H9 (cell line): ENCODE results near the gene HAT1. TPM values are rescaled to one million over a fixed set of nuclear protein-coding genes. Genes with fewer than 3 reads are reported as not detected.
A peak's percentile ranks its signal among the peaks of the same experiment; 100 is the strongest.

Source experiments
- DNase-seq: peaks from one replicate; pipeline ENCODE4 v3.0.0-alpha.2; 2017
- H2AFZ ChIP-seq: one replicate; pipeline ENCODE4 v1.6.1; 2013; ENCODE audit warnings: mild to moderate bottlenecking, low read length, control low read depth, moderate library complexity
- H2AK5ac ChIP-seq: 2 replicates; pipeline ENCODE4 v1.6.1; 2013; ENCODE audit warnings: low read length, control low read depth, mixed read lengths; ENCODE audit not compliant: insufficient read length
- H2BK120ac ChIP-seq: one replicate; pipeline ENCODE4 v1.6.1; 2013; ENCODE audit warnings: low read depth, mild to moderate bottlenecking, low read length, control low read depth, inconsistent platforms; ENCODE audit not compliant: poor library complexity, severe bottlenecking
- H2BK12ac ChIP-seq: 2 replicates; pipeline ENCODE4 v1.6.1; 2013; ENCODE audit warnings: low read length, control low read depth, mixed read lengths, low read depth; ENCODE audit not compliant: insufficient read length
- H2BK15ac ChIP-seq: 2 replicates; pipeline ENCODE4 v1.6.1; 2013; ENCODE audit warnings: low read depth, low read length, control low read depth
- H2BK20ac ChIP-seq: one replicate; pipeline ENCODE4 v1.6.1; 2013; ENCODE audit warnings: low read depth, mild to moderate bottlenecking, low read length, control low read depth, inconsistent platforms; ENCODE audit not compliant: poor library complexity, severe bottlenecking
- H2BK5ac ChIP-seq: 2 replicates; pipeline ENCODE4 v1.6.1; 2013; ENCODE audit warnings: low read length, control low read depth, mixed read lengths; ENCODE audit not compliant: insufficient read length
- H3K14ac ChIP-seq: 2 replicates; pipeline ENCODE4 v1.6.1; 2013; ENCODE audit warnings: low read length, control low read depth; ENCODE audit not compliant: insufficient read depth
- H3K18ac ChIP-seq: 2 replicates; pipeline ENCODE4 v1.6.1; 2013; ENCODE audit warnings: low read depth, mild to moderate bottlenecking, mixed read lengths, low read length, control low read depth; ENCODE audit not compliant: insufficient read length
- H3K23ac ChIP-seq: 2 replicates; pipeline ENCODE4 v1.6.1; 2013; ENCODE audit warnings: low read length, control low read depth, mixed read lengths, low read depth; ENCODE audit not compliant: insufficient read length
- H3K23me2 ChIP-seq: 2 replicates; pipeline ENCODE4 v1.6.1; 2013; ENCODE audit warnings: low read depth, mild to moderate bottlenecking, mixed read lengths, low read length, control low read depth; ENCODE audit not compliant: insufficient read length, poor library complexity, severe bottlenecking
- H3K27ac ChIP-seq: 2 replicates; pipeline ENCODE4 v1.5.1; 2013; ENCODE audit warnings: low read length, control low read depth, mixed read lengths, low read depth; ENCODE audit not compliant: insufficient read length
- H3K27me3 ChIP-seq: 2 replicates; pipeline ENCODE4 v1.6.1; 2013; ENCODE audit warnings: low read length, control low read depth, inconsistent platforms; ENCODE audit not compliant: insufficient read depth
- H3K4ac ChIP-seq: 2 replicates; pipeline ENCODE4 v1.6.1; 2013; ENCODE audit warnings: low read depth, mild to moderate bottlenecking, control low read depth, inconsistent platforms, low read length, moderate library complexity
- H3K4me1 ChIP-seq: 2 replicates; pipeline ENCODE4 v1.6.1; 2013; ENCODE audit warnings: low read length, control low read depth, inconsistent platforms; ENCODE audit not compliant: insufficient read depth
- H3K4me2 ChIP-seq: 2 replicates; pipeline ENCODE4 v1.6.1; 2013; ENCODE audit warnings: low read length, control low read depth, mixed read lengths; ENCODE audit not compliant: insufficient read length, insufficient read depth
- H3K56ac ChIP-seq: 2 replicates; pipeline ENCODE4 v1.6.1; 2013; ENCODE audit warnings: low read depth, mild to moderate bottlenecking, mixed read lengths, low read length, control low read depth; ENCODE audit not compliant: insufficient read length
- H3K79me1 ChIP-seq: 2 replicates; pipeline ENCODE4 v1.6.1; 2013; ENCODE audit warnings: low read depth, mild to moderate bottlenecking, moderate library complexity, low read length, control low read depth, inconsistent platforms; ENCODE audit not compliant: insufficient read depth, poor library complexity, severe bottlenecking
- H3K79me2 ChIP-seq: 2 replicates; pipeline ENCODE4 v1.6.1; 2013; ENCODE audit warnings: low read length, control low read depth, inconsistent platforms; ENCODE audit not compliant: insufficient read depth
- H3K9ac ChIP-seq: 2 replicates; pipeline ENCODE4 v1.6.1; 2013; ENCODE audit warnings: low read length, control low read depth, mixed read lengths; ENCODE audit not compliant: insufficient read length; ENCODE audit errors: extremely low read depth
- H3K9me3 ChIP-seq: one replicate; pipeline ENCODE4 v1.6.1; 2013; ENCODE audit warnings: low read depth, low read length, inconsistent platforms; ENCODE audit not compliant: control insufficient read depth
- H3T11ph ChIP-seq: one replicate; pipeline ENCODE4 v1.6.1; 2013; ENCODE audit warnings: mild to moderate bottlenecking, low read length, control low read depth, inconsistent platforms
- H4K20me1 ChIP-seq: one replicate; pipeline ENCODE4 v1.6.1; 2013; ENCODE audit not compliant: control insufficient read depth, insufficient read length, insufficient read depth
- H4K5ac ChIP-seq: 2 replicates; pipeline ENCODE4 v1.6.1; 2013; ENCODE audit warnings: low read depth, mild to moderate bottlenecking, mixed read lengths, low read length, control low read depth; ENCODE audit not compliant: insufficient read length
- H4K8ac ChIP-seq: replicated peaks from 2 replicates; pipeline ENCODE4 v1.6.1; 2013; ENCODE audit warnings: low read length, control low read depth, mixed read lengths, low read depth; ENCODE audit not compliant: insufficient read length
- H4K91ac ChIP-seq: 2 replicates; pipeline ENCODE4 v1.6.1; 2013; ENCODE audit warnings: low read depth, mild to moderate bottlenecking, moderate library complexity, mixed read lengths, low read length, control low read depth; ENCODE audit not compliant: insufficient read length
- H3K27ac Mint-ChIP-seq, 3 experiments: 2 replicates in 2 of 3; 3 replicates in 1 of 3; pipeline ENCODE4 v1.8.0; 2020 to 2021; ENCODE audit warnings: mixed read lengths in 3 of 3, mild to moderate bottlenecking in 1 of 3, moderate library complexity in 1 of 3
- H3K27me3 Mint-ChIP-seq: 2 replicates; pipeline ENCODE4 v1.8.0; 2021; ENCODE audit warnings: low read depth, mild to moderate bottlenecking, moderate library complexity, mixed read lengths
- H3K36me3 Mint-ChIP-seq, 3 experiments: 2 replicates in 2 of 3; 3 replicates in 1 of 3; pipeline ENCODE4 v1.8.0; 2020 to 2021; ENCODE audit warnings: low read depth in 3 of 3, mixed read lengths in 3 of 3; ENCODE audit not compliant: insufficient read depth in 1 of 3
- H3K4me1 Mint-ChIP-seq, 2 experiments: 2 replicates each; pipeline ENCODE4 v1.8.0; 2020; ENCODE audit warnings: mixed read lengths in 2 of 2
- H3K4me3 Mint-ChIP-seq, 2 experiments: 2 replicates in 1 of 2; 3 replicates in 1 of 2; pipeline ENCODE4 v1.8.0; 2020 to 2021; ENCODE audit warnings: mild to moderate bottlenecking in 2 of 2, mixed read lengths in 2 of 2, moderate library complexity in 1 of 2
- H3K9me3 Mint-ChIP-seq, 2 experiments: 2 replicates in 1 of 2; 3 replicates in 1 of 2; pipeline ENCODE4 v1.8.0; 2020; ENCODE audit warnings: mild to moderate bottlenecking in 2 of 2, mixed read lengths in 2 of 2, moderate library complexity in 1 of 2
- CTCF ChIP-seq: fragments of 200-600 bp; sonication (generic); conservative IDR thresholded peaks from 3 replicates; pipeline ENCODE4 v1.8.0; 2021; ENCODE audit warnings: antibody characterized with exemption, mild to moderate bottlenecking
- WGBS: extraction: QIAGEN DNeasy Blood & Tissue Kit; methylation state at CpG from one replicate; pipeline ENCODE4 v1.1.7; 2013; ENCODE audit warnings: missing lambda C conversion rate, low lambda C conversion rate, mixed read lengths; ENCODE audit not compliant: insufficient read length; ENCODE audit errors: extremely low coverage; 5-methylcytosine and 5-hydroxymethylcytosine counted together
- total RNA-seq: library from RNA; stranded (reverse); gene quantifications from 2 replicates; pipeline ENCODE4 v1.2.1, GENCODE V29; 2021

HAT1 gene
- total RNA-seq, 1 experiment from 2014 or later, result 73.0 TPM

- no CpG with 5 or more reads among the region's 73 CpGs for WGBS
- no peaks in the 10 kb centered on the region for H3K36me3 Mint-ChIP-seq
- peak within 1 kb of the TSS; percentile 98 for H3K9ac ChIP-seq
- TF ChIP-seq CTCF, result no peak; the same call in 2 of the 3 replicates
- H2AK5ac ChIP-seq, result no peak within 1 kb of the TSS
- H4K5ac ChIP-seq, result peak within 1 kb of the TSS; percentile 98
- H3K4ac ChIP-seq, result no peak within 1 kb of the TSS
- H2BK15ac ChIP-seq, result no peak within 1 kb of the TSS
- H3K4me3 Mint-ChIP-seq, result peak within 1 kb of the TSS; percentile 83 to 94
- no peak within 1 kb of the TSS for H3T11ph ChIP-seq
- H3K4me1 Mint-ChIP-seq, result peaks cover 16% of the 10 kb centered on the region in 2 experiments
- peak within 1 kb of the TSS; percentile 14 for H3K56ac ChIP-seq
- no peaks in the 10 kb centered on the region for H3K79me1 ChIP-seq
- peak within 1 kb of the TSS; percentile 82 for H3K18ac ChIP-seq
- DNase-seq, result peak; percentile 95
- H3K4me1 ChIP-seq, result no peaks in the 10 kb centered on the region
- no peaks in the 10 kb centered on the region for H4K20me1 ChIP-seq
- peak within 1 kb of the TSS; percentile 25 for H2AFZ ChIP-seq
- peak within 1 kb of the TSS; percentile 5 for H3K27ac ChIP-seq
- H3K23me2 ChIP-seq, result no peaks in the 10 kb centered on the region
- H3K9me3 ChIP-seq, result no peaks in the 10 kb centered on the region
- H2BK20ac ChIP-seq, result no peak within 1 kb of the TSS
- H3K27me3 ChIP-seq, result no peaks in the 10 kb centered on the region
- H3K79me2 ChIP-seq, result no peaks in the 10 kb centered on the region
- peak within 1 kb of the TSS; percentile 93 for H4K8ac ChIP-seq
- H2BK5ac ChIP-seq, result no peak within 1 kb of the TSS
- H3K23ac ChIP-seq, result no peak within 1 kb of the TSS
- peak within 1 kb of the TSS; percentile 95 to 99 (median 99) for H3K27ac Mint-ChIP-seq
- peaks cover 22% of the 10 kb centered on the region for H3K27me3 Mint-ChIP-seq
- no peak within 1 kb of the TSS for H2BK12ac ChIP-seq
- H4K91ac ChIP-seq, result no peak within 1 kb of the TSS
- no peak within 1 kb of the TSS for H2BK120ac ChIP-seq
- peak within 1 kb of the TSS; percentile 91; the same call in 1 of the 2 replicates for H3K14ac ChIP-seq
- H3K4me2 ChIP-seq, result peak within 1 kb of the TSS; percentile 72
- no peaks in the 10 kb centered on the region for H3K9me3 Mint-ChIP-seq
Observed at GRCh38 chr2:171999604-172000469, 77.6 kb downstream of the HAT1 start, which contains the start of gene METAP1D. TSS of gene METAP1D (plus strand) at chr2:171999953. CDS start at chr2:171999970, 17 bp downstream.
